Upper lobe of left lung (tissue), 4 donors: Measurements from ENCODE around the gene B3GALT2.

ENCODE experiments used
- CTCF ChIP-seq, 6 experiments: fragments of 450-650 bp in 4 of 6; fragments of 200-600 bp in 2 of 6; sonication (generic) in 2 of 6; IDR thresholded peaks; one replicate each; pipeline ENCODE4 v1.5.1; 2016 to 2019; ENCODE audit warnings: antibody characterized with exemption in 6 of 6
- EP300 ChIP-seq, 4 donors: sonication (generic); formaldehyde crosslinking; IDR thresholded peaks; one replicate each; pipeline ENCODE4 v1.5.1; 2017; ENCODE audit warnings: antibody characterized with exemption in 4 of 4, control low read depth in 2 of 4

GRCh38 chr1:193185901-193186731 is at the start of gene B3GALT2:
- TF ChIP-seq EP300 (IDR thresholded peaks at IDR 0.05): no peak
- no peak for TF ChIP-seq CTCF (IDR thresholded peaks at IDR 0.05)
